ENCODE results near the gene AGTR2.
"Not testable (repeated sequence)": the region's sequence is repeated elsewhere in the genome, so short reads cannot be mapped to it uniquely, and the experiment has no call there.

AGTR2 gene

DNA sequence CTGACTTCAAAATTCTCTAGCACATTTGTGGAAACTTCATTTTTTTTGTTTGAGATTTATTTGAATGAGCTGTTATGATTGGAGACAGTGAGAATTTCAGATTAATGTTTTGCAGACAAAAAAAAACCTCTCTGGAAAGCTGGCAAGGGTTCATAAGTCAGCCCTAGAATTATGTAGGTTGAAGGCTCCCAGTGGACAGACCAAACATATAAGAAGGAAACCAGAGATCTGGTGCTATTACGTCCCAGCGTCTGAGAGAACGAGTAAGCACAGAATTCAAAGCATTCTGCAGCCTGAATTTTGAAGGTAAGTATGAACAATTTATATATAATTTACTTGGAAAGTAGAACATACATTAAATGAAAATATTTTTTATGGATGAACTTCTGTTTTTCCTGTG is at the start of gene AGTR2:
Gene AGTR2, plus strand, starts transcription at position 234 of the 400 bp plus-strand sequence. CDS start 1,537 bp downstream, outside the sequence.
- DNase-seq (ENCODE audit: low read depth), result no peak

- no peak for DNase-seq (ENCODE audit: low read depth)
These were observed 35.3 kb upstream of the AGTR2 start for GRCh38 chrX:116135277-116135676.

GRCh38 chrX:116141270-116141669 is 29.3 kb upstream of the AGTR2 start:
- not testable (repeated sequence) for DNase-seq (ENCODE audit: low read depth)

GRCh38 chrX:116142976-116143375 is 27.6 kb upstream of the AGTR2 start:
- DNase-seq (ENCODE audit: low read depth), result no peak

GRCh38 chrX:116172976-116173375 is 2.4 kb downstream of the AGTR2 start:
- DNase-seq (ENCODE audit: low read depth), result no peak

DNA sequence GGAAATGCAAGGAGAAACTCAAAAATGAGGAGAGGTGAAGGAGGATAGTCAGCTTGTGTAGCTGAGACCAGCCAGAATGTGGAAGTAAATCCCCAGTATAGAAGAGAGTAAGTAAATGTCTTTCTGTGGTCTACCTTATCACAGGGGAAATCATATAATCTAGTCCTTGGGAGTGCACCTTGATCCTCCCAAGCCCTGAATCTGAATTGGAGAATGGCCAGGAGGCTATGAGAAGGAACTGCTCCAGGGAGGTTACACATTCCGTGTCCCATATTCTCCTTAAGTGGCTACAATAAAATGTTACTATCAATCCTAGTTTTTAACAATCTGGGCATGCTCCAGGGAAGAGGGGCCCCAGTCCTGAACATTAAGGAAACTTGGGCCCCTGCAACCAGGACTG is 10.8 kb downstream of the AGTR2 start:
- DNase-seq (ENCODE audit: low read depth), result no peak

DNA sequence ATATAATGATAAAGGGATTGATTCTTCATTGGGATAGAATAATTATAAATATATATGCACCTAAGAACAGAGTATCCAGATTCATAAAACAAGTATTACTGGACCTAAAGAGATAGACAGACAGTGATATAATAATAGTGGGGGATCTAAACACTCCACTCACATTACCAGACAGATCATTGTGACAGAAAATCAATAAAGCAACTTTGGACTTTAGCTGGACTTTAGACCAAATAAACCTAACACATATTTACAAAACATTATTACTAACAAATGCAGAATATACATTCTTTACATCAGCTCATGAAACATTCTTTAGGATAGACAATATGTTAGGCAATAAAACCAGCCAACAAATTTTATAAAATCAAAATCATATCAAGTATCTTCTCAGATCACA is 14.6 kb downstream of the AGTR2 start:
- no peak for DNase-seq (ENCODE audit: low read depth)

- DNase-seq (ENCODE audit: low read depth), result no peak
These were observed 24.1 kb downstream of the AGTR2 start for GRCh38 chrX:116194649-116195048.

- DNase-seq (ENCODE audit: low read depth), result no peak
These were observed 27.7 kb downstream of the AGTR2 start for GRCh38 chrX:116198235-116198634.

DNA sequence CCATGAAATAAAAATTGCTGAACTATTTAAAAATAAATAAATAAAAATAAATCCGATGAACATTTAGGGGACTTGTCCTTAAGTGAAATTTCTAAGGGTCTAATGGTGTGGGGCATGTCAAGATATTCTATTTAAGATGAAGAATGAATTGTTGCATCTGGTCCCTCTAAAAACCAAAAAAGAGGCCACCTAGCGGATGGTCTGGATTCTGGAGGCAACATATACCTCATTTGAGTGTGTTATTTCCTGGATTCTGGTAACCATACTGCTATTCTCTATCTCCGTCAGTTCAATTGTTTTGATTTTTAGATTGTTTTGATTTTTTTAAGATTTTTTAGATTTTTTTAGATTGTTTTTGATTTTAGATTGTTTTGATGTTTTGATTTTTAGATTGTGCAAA is 28.3 kb downstream of the AGTR2 start:
- DNase-seq (ENCODE audit: low read depth), result no peak

- DNase-seq (ENCODE audit: low read depth), result peak; percentile 1
These were observed 34.4 kb downstream of the AGTR2 start for GRCh38 chrX:116204932-116205331.

DNA sequence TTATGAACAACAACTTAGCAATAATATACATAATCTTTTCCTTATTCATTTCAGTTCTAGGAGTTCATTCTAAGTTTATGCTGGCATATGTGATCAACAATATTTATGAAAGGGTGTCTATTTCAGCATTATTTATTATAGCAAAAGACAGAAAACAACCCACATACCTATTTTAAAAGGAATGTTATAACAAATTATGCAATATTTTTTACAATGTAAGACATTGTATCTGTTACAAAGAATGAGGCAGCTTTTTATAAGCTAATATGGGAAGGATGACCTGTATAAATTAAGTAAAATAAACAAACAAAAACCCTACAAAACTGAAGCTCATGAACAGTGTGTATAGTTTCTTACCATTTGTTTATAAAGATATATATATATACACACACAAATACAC is 42.7 kb downstream of the AGTR2 start:
- DNase-seq (ENCODE audit: low read depth), result no peak

DNA sequence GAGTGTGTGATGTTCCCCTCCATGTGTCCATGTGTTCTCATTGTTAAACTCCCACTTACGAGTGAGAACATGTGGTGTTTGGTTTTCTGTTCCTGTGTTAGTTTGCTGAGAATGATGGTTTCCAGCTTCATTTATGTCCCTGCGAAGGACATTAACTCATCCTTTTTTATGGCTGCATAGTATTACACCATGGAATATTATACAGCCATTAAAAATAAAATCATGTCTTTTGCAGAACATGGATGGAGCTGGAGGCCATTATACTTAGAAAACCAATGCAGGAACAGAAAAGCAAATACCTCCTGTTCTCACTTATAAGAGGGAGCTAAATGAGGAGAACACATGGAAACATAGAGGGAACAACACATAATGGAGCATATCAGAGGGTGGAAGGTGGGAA is 46.5 kb downstream of the AGTR2 start:
- not testable (repeated sequence) for DNase-seq (ENCODE audit: low read depth)
